ENCODE results near the gene KIF23. TPM values are rescaled to one million over a fixed set of nuclear protein-coding genes. Genes with fewer than 3 reads are reported as not detected.

Gene KIF23
- total RNA-seq, 1 experiment from 2014 or later: 87.8 TPM

DNA sequence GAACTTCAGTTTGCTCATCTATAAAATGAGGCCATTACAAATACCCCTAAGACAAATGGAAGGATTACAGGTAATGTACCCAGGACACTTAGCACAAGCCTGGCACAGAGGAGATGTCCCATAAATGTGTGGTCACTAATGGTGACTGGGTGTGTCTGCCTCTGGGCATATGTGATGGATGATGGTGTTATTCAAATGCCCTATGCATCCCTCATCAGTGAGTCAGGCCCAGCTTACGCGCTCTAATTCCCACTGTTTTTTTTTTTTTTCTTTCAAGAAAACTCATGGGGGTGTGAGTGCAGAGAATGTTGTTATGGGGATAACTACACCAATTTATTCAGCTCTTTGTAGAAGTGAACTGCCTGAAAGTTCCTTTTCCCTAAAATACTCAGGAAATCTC, 23.6 kb upstream of the KIF23 start:
- Mint-ChIP-seq H3K27ac (no peak overlapping the region), H3K27me3 (ENCODE audit: low read depth) (no peaks in the 10 kb centered on the region), H3K36me3 (no peaks in the 10 kb centered on the region; the same call in 1 of the 2 replicates), H3K9me3 (no peaks in the 10 kb centered on the region), H3K4me1 (peaks cover 20% of the 10 kb centered on the region), H3K4me3 (no peak overlapping the region)
- no peak for TF ChIP-seq RELA (CRISPR knock-in tag; IDR thresholded peaks at IDR 0.05; ENCODE audit: borderline replicate concordance)
- no peak for TF ChIP-seq PREB (CRISPR knock-in tag; IDR thresholded peaks at IDR 0.05; ENCODE audit: borderline replicate concordance)
- no peak for TF ChIP-seq CBFB (CRISPR knock-in tag; IDR thresholded peaks at IDR 0.05; ENCODE audit: low read depth)
- TF ChIP-seq TCF7 (CRISPR knock-in tag; IDR thresholded peaks at IDR 0.05; ENCODE audit: low read depth): no peak
- no peak for TF ChIP-seq SOX15 (CRISPR knock-in tag; IDR thresholded peaks at IDR 0.05)
- TF ChIP-seq, protein P1, sequence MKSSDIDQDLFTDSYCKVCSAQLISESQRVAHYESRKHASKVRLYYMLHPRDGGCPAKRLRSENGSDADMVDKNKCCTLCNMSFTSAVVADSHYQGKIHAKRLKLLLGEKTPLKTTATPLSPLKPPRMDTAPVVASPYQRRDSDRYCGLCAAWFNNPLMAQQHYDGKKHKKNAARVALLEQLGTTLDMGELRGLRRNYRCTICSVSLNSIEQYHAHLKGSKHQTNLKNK (CRISPR knock-in tag; IDR thresholded peaks at IDR 0.05): no peak
- TF ChIP-seq TEAD4 (CRISPR knock-in tag; IDR thresholded peaks at IDR 0.05): no peak
- no peak for TF ChIP-seq JAZF1 (CRISPR knock-in tag; IDR thresholded peaks at IDR 0.05)
- no peak for TF ChIP-seq AFF4 (CRISPR knock-in tag; IDR thresholded peaks at IDR 0.05; ENCODE audit: borderline replicate concordance)
- no peak for TF ChIP-seq ZNF138 (CRISPR knock-in tag; conservative IDR thresholded peaks at IDR 0.05)
- TF ChIP-seq, protein P2, sequence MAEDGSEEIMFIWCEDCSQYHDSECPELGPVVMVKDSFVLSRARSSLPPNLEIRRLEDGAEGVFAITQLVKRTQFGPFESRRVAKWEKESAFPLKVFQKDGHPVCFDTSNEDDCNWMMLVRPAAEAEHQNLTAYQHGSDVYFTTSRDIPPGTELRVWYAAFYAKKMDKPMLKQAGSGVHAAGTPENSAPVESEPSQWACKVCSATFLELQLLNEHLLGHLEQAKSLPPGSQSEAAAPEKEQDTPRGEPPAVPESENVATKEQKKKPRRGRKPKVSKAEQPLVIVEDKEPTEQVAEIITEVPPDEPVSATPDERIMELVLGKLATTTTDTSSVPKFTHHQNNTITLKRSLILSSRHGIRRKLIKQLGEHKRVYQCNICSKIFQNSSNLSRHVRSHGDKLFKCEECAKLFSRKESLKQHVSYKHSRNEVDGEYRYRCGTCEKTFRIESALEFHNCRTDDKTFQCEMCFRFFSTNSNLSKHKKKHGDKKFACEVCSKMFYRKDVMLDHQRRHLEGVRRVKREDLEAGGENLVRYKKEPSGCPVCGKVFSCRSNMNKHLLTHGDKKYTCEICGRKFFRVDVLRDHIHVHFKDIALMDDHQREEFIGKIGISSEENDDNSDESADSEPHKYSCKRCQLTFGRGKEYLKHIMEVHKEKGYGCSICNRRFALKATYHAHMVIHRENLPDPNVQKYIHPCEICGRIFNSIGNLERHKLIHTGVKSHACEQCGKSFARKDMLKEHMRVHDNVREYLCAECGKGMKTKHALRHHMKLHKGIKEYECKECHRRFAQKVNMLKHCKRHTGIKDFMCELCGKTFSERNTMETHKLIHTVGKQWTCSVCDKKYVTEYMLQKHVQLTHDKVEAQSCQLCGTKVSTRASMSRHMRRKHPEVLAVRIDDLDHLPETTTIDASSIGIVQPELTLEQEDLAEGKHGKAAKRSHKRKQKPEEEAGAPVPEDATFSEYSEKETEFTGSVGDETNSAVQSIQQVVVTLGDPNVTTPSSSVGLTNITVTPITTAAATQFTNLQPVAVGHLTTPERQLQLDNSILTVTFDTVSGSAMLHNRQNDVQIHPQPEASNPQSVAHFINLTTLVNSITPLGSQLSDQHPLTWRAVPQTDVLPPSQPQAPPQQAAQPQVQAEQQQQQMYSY (CRISPR knock-in tag; IDR thresholded peaks at IDR 0.05): no peak
- POLR2A ChIA-PET: no interaction called here
- ATAC-seq (no peak), DNase-seq (ENCODE audit: low spot score) (no peak)
- CTCF ChIA-PET: no interaction called here

GRCh38 chr15:69391046-69391757, 22.9 kb upstream of the KIF23 start:
- CTCF ChIA-PET: no interaction called here
- DNase-seq (ENCODE audit: low spot score): no peak
- POLR2A ChIA-PET: interaction anchor here (0.6 kb wide), 1 partner anchor 43 kb away, joined by 3 read pairs; no protein-coding TSS in a partner anchor
- ATAC-seq: no peak
- H3K27ac Mint-ChIP-seq: no peak overlapping the region
- H3K4me3 Mint-ChIP-seq: no peak overlapping the region
- no peaks in the 10 kb centered on the region; the same call in 1 of the 2 replicates for H3K36me3 Mint-ChIP-seq
- no peaks in the 10 kb centered on the region for H3K9me3 Mint-ChIP-seq
- H3K27me3 Mint-ChIP-seq (ENCODE audit: low read depth): no peaks in the 10 kb centered on the region
- no peak for TF ChIP-seq SMAD4 (CRISPR knock-in tag; IDR thresholded peaks at IDR 0.05)
- H3K4me1 Mint-ChIP-seq: peaks cover 20% of the 10 kb centered on the region

- H3K36me3 Mint-ChIP-seq: no peaks in the 10 kb centered on the region; the same call in 1 of the 2 replicates
- ChIA-PET POLR2A (no interaction called here), CTCF (interaction anchor here (1.2 to 3.4 kb wide), 2 partner anchors 11 to 361 kb away, joined by 3 to 14 read pairs; no protein-coding TSS in a partner anchor)
- no peaks in the 10 kb centered on the region for H3K27me3 Mint-ChIP-seq (ENCODE audit: low read depth)
- H3K9me3 Mint-ChIP-seq: no peaks in the 10 kb centered on the region
- ATAC-seq (no peak), DNase-seq (ENCODE audit: low spot score) (no peak)
- no peak overlapping the region for H3K4me3 Mint-ChIP-seq
- H3K27ac Mint-ChIP-seq: no peak overlapping the region
- peaks cover 20% of the 10 kb centered on the region for H3K4me1 Mint-ChIP-seq
- TF ChIP-seq CDX4 (CRISPR knock-in tag; IDR thresholded peaks at IDR 0.05; ENCODE audit: borderline replicate concordance) (no peak), RELA (CRISPR knock-in tag; IDR thresholded peaks at IDR 0.05; ENCODE audit: borderline replicate concordance) (no peak)
- TF ChIP-seq, protein P3, sequence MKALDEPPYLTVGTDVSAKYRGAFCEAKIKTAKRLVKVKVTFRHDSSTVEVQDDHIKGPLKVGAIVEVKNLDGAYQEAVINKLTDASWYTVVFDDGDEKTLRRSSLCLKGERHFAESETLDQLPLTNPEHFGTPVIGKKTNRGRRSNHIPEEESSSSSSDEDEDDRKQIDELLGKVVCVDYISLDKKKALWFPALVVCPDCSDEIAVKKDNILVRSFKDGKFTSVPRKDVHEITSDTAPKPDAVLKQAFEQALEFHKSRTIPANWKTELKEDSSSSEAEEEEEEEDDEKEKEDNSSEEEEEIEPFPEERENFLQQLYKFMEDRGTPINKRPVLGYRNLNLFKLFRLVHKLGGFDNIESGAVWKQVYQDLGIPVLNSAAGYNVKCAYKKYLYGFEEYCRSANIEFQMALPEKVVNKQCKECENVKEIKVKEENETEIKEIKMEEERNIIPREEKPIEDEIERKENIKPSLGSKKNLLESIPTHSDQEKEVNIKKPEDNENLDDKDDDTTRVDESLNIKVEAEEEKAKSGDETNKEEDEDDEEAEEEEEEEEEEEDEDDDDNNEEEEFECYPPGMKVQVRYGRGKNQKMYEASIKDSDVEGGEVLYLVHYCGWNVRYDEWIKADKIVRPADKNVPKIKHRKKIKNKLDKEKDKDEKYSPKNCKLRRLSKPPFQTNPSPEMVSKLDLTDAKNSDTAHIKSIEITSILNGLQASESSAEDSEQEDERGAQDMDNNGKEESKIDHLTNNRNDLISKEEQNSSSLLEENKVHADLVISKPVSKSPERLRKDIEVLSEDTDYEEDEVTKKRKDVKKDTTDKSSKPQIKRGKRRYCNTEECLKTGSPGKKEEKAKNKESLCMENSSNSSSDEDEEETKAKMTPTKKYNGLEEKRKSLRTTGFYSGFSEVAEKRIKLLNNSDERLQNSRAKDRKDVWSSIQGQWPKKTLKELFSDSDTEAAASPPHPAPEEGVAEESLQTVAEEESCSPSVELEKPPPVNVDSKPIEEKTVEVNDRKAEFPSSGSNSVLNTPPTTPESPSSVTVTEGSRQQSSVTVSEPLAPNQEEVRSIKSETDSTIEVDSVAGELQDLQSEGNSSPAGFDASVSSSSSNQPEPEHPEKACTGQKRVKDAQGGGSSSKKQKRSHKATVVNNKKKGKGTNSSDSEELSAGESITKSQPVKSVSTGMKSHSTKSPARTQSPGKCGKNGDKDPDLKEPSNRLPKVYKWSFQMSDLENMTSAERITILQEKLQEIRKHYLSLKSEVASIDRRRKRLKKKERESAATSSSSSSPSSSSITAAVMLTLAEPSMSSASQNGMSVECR (CRISPR knock-in tag; IDR thresholded peaks at IDR 0.05; ENCODE audit: borderline replicate concordance): no peak
These were observed 21.8 kb upstream of the KIF23 start for GRCh38 chr15:69392352-69392751.
